GM23248 (cell line): ENCODE measurements around the gene IHH.

Experiments used
- EZH2 ChIP-seq: fragments of 200-600 bp; sonication (generic); IDR thresholded peaks from 2 replicates; pipeline ENCODE4 v1.6.1; 2018; ENCODE audit warnings: antibody characterized with exemption, mild to moderate bottlenecking; ENCODE audit not compliant: insufficient read depth, poor library complexity, severe bottlenecking
- EZH2phosphoT487 ChIP-seq: fragments of 200-600 bp; sonication (generic); IDR thresholded peaks from 2 replicates; pipeline ENCODE4 v1.6.1; 2018; ENCODE audit warnings: antibody characterized with exemption, moderate library complexity, mild to moderate bottlenecking, low read depth; ENCODE audit not compliant: insufficient read depth

DNA sequence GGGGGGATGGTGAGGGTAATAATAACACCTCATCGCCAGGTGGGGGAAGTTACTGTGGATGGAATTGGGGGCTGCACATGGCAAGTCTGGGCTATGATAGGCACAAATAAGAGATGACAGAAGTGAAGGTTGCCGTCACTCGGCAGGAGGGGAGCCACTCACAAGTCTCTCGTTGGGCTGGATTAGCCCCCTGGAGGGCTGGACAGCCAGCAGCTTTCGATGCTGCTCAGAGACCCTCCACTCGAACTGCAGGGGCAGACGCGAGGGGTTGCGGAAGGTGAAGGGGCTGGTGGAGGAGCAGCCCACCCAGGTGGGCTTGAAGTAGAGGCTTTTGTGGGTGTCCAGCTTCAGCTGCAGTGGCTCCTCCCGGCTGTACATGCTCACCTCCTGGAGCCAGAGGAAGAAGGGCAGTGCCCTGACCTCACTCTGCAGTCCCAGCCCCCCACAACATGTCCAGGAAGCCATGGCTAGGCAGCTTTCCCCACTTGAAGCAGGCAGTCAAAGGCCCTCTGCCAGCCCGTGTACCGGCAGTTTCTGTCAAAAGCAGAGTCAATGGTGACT lies 37.6 kb downstream of the IHH start:
- TF ChIP-seq EZH2 (no peak), EZH2phosphoT487 (no peak)
